Neural progenitor cell (in vitro differentiated cells): ENCODE results near the gene RGS6. TPM values are rescaled to one million over a fixed set of nuclear protein-coding genes. Genes with fewer than 3 reads are reported as not detected.
"Not testable (repeated sequence)": the region's sequence is repeated elsewhere in the genome, so short reads cannot be mapped to it uniquely, and the experiment has no call there.

Source experiments
- DNase-seq: peaks from one replicate; pipeline ENCODE4 v3.0.0-alpha.2; 2016; ENCODE audit warnings: low spot score
- H2AFZ ChIP-seq: fragments of 200-600 bp; sonication (generic); replicated peaks from 2 replicates; pipeline ENCODE4 v1.6.1; 2016; ENCODE audit warnings: antibody characterized with exemption
- H3F3A ChIP-seq: fragments of 200-600 bp; sonication (generic); 2 replicates; pipeline ENCODE4 v1.6.1; 2016; ENCODE audit warnings: antibody characterized with exemption, low read depth
- H3K27ac ChIP-seq: fragments of 200-600 bp; sonication (generic); 2 replicates; pipeline ENCODE4 v1.5.1; 2016; ENCODE audit warnings: mild to moderate bottlenecking
- H3K27me3 ChIP-seq: fragments of 200-600 bp; sonication (generic); 2 replicates; pipeline ENCODE4 v1.6.1; 2016; ENCODE audit warnings: mild to moderate bottlenecking, moderate library complexity
- H3K36me3 ChIP-seq: fragments of 200-600 bp; sonication (generic); 2 replicates; pipeline ENCODE4 v1.5.1; 2016
- H3K4me1 ChIP-seq: fragments of 200-600 bp; sonication (generic); 2 replicates; pipeline ENCODE4 v1.6.1; 2016; ENCODE audit warnings: mixed run types
- H3K4me2 ChIP-seq: fragments of 200-600 bp; sonication (generic); 2 replicates; pipeline ENCODE4 v1.6.1; 2016
- H3K4me3 ChIP-seq: fragments of 200-600 bp; sonication (generic); 2 replicates; pipeline ENCODE4 v1.5.1; 2016
- H3K79me2 ChIP-seq: fragments of 200-600 bp; sonication (generic); 2 replicates; pipeline ENCODE4 v1.6.1; 2016; ENCODE audit warnings: low read depth
- H3K9ac ChIP-seq: fragments of 200-600 bp; sonication (generic); 2 replicates; pipeline ENCODE4 v1.6.1; 2016
- H3K9me3 ChIP-seq: fragments of 200-600 bp; sonication (generic); 2 replicates; pipeline ENCODE4 v1.5.1; 2016; ENCODE audit warnings: low read depth
- H4K20me1 ChIP-seq: fragments of 200-600 bp; sonication (generic); 2 replicates; pipeline ENCODE4 v1.6.1; 2016; ENCODE audit warnings: low read depth
- H3K27ac Mint-ChIP-seq: 3 replicates; pipeline ENCODE4 v1.8.0; 2021; ENCODE audit warnings: mixed read lengths
- H3K27me3 Mint-ChIP-seq: 2 replicates; pipeline ENCODE4 v1.8.0; 2022; ENCODE audit warnings: low read depth, mild to moderate bottlenecking, inconsistent platforms, moderate library complexity, mixed read lengths; ENCODE audit not compliant: insufficient read depth
- H3K36me3 Mint-ChIP-seq: 3 replicates; pipeline ENCODE4 v1.8.0; 2021; ENCODE audit warnings: mixed read lengths
- H3K4me1 Mint-ChIP-seq: 3 replicates; pipeline ENCODE4 v1.8.0; 2021; ENCODE audit warnings: mixed read lengths
- H3K4me3 Mint-ChIP-seq: 3 replicates; pipeline ENCODE4 v1.8.0; 2021; ENCODE audit warnings: mild to moderate bottlenecking, moderate library complexity, mixed read lengths
- H3K9me3 Mint-ChIP-seq: 3 replicates; pipeline ENCODE4 v1.8.0; 2020; ENCODE audit warnings: mixed read lengths
- CTCF ChIP-seq: fragments of 200-600 bp; sonication (generic); IDR thresholded peaks from 2 replicates; pipeline ENCODE4 v1.5.1; 2017; ENCODE audit warnings: antibody characterized with exemption, mild to moderate bottlenecking
- EZH2 ChIP-seq: fragments of 200-600 bp; sonication (generic); IDR thresholded peaks from 2 replicates; pipeline ENCODE4 v1.6.1; 2017; ENCODE audit warnings: antibody characterized with exemption, mild to moderate bottlenecking, moderate library complexity
- EZH2phosphoT487 ChIP-seq: fragments of 200-600 bp; sonication (generic); IDR thresholded peaks from 2 replicates; pipeline ENCODE4 v1.6.1; 2017; ENCODE audit warnings: antibody characterized with exemption
- total RNA-seq: library from RNA; depleted of rRNA; stranded (reverse); fragments of >200 nt; gene quantifications from 2 replicates; pipeline ENCODE4 v1.2.3, GENCODE V29; 2015; ENCODE audit warnings: low replicate concordance

The RGS6 gene
- 0.80 and 2.0 TPM in 2 replicates for total RNA-seq

- Histone ChIP-seq H3K36me3 (no peaks in the 10 kb centered on the region), H3K4me3 (peak within 1 kb of the TSS; percentile 68), H3K9me3 (no peaks in the 10 kb centered on the region), H3K4me1 (peaks cover 15% of the 10 kb centered on the region), H3K27me3 (peaks cover 57% of the 10 kb centered on the region), H4K20me1 (peaks cover 4% of the 10 kb centered on the region), H3K4me2 (peak within 1 kb of the TSS; percentile 99), H3K27ac (no peak within 1 kb of the TSS), H3K79me2 (no peaks in the 10 kb centered on the region), H2AFZ (peak within 1 kb of the TSS; percentile 95), H3K9ac (no peak within 1 kb of the TSS), H3F3A (peaks cover 12% of the 10 kb centered on the region)
- peaks cover 4% of the 10 kb centered on the region for H3K9me3 Mint-ChIP-seq
- no peaks in the 10 kb centered on the region for H3K36me3 Mint-ChIP-seq
- TF ChIP-seq EZH2 (peak; percentile 54), CTCF (peak; percentile 44), EZH2phosphoT487 (no peak)
- peak within 1 kb of the TSS; percentile 85 for H3K4me3 Mint-ChIP-seq
- H3K27ac Mint-ChIP-seq = no peak within 1 kb of the TSS
- peaks cover 27% of the 10 kb centered on the region for H3K27me3 Mint-ChIP-seq
- H3K4me1 Mint-ChIP-seq = peaks cover 13% of the 10 kb centered on the region
- DNase-seq = peak; percentile 91
Observed at GRCh38 chr14:71932229-71932981, at the start of gene RGS6. Gene RGS6, plus strand, starts transcription at chr14:71932429.

GRCh38 chr14:71883094-71883493 is 49.1 kb upstream of the RGS6 start:
- Mint-ChIP-seq H3K9me3 (peaks cover 25% of the 10 kb centered on the region), H3K27ac (no peak overlapping the region), H3K4me3 (no peak overlapping the region), H3K36me3 (no peaks in the 10 kb centered on the region), H3K27me3 (peaks cover 4% of the 10 kb centered on the region), H3K4me1 (no peaks in the 10 kb centered on the region)
- no peaks in the 10 kb centered on the region for H3K4me1 ChIP-seq
- H3F3A ChIP-seq = no peaks in the 10 kb centered on the region
- no peaks in the 10 kb centered on the region for H3K79me2 ChIP-seq
- H2AFZ ChIP-seq = no peak overlapping the region
- TF ChIP-seq EZH2phosphoT487 = no peak
- TF ChIP-seq EZH2 = no peak
- TF ChIP-seq CTCF = no peak
- H3K4me2 ChIP-seq = no peak overlapping the region
- no peak for DNase-seq
- H3K9me3 ChIP-seq = peaks cover 6% of the 10 kb centered on the region
- H3K9ac ChIP-seq = no peak overlapping the region
- no peak overlapping the region for H3K4me3 ChIP-seq
- H3K27me3 ChIP-seq = no peaks in the 10 kb centered on the region
- no peak overlapping the region for H3K27ac ChIP-seq
- no peaks in the 10 kb centered on the region for H3K36me3 ChIP-seq
- H4K20me1 ChIP-seq = no peaks in the 10 kb centered on the region

- no peak for TF ChIP-seq EZH2phosphoT487
- no peak for TF ChIP-seq CTCF
- TF ChIP-seq EZH2 = no peak
- Mint-ChIP-seq H3K4me3 (no peak overlapping the region), H3K27me3 (peaks cover 9% of the 10 kb centered on the region), H3K36me3 (no peaks in the 10 kb centered on the region), H3K27ac (peak overlapping the region; percentile 46), H3K9me3 (peaks cover 20% of the 10 kb centered on the region), H3K4me1 (no peaks in the 10 kb centered on the region)
- no peak overlapping the region for H2AFZ ChIP-seq
- H4K20me1 ChIP-seq = no peaks in the 10 kb centered on the region
- H3K27me3 ChIP-seq = no peaks in the 10 kb centered on the region
- no peak for DNase-seq
- no peak overlapping the region for H3K27ac ChIP-seq
- H3K4me1 ChIP-seq = peaks cover 2% of the 10 kb centered on the region
- no peaks in the 10 kb centered on the region for H3F3A ChIP-seq
- no peak overlapping the region for H3K4me2 ChIP-seq
- no peak overlapping the region for H3K4me3 ChIP-seq
- no peaks in the 10 kb centered on the region for H3K9me3 ChIP-seq
- no peaks in the 10 kb centered on the region for H3K36me3 ChIP-seq
- H3K9ac ChIP-seq = no peak overlapping the region
- H3K79me2 ChIP-seq = no peaks in the 10 kb centered on the region
Observed at GRCh38 chr14:71885301-71885700, 46.9 kb upstream of the RGS6 start.

- not testable (repeated sequence) for H3K4me3 ChIP-seq
Observed at GRCh38 chr14:71887802-71888201, 44.4 kb upstream of the RGS6 start.

More at GRCh38 chr14:71887802-71888201, 44.4 kb upstream of the RGS6 start:
- not testable (repeated sequence) for H3K27ac ChIP-seq, H3K27ac Mint-ChIP-seq, H4K20me1 ChIP-seq, DNase-seq, H3K4me2 ChIP-seq, H3F3A ChIP-seq, H3K4me1 Mint-ChIP-seq, H3K36me3 ChIP-seq, H3K79me2 ChIP-seq, H3K36me3 Mint-ChIP-seq, H3K9ac ChIP-seq, H3K27me3 Mint-ChIP-seq, H2AFZ ChIP-seq, H3K4me3 Mint-ChIP-seq, H3K27me3 ChIP-seq, H3K9me3 ChIP-seq
- peaks cover 20% of the 10 kb centered on the region for H3K9me3 Mint-ChIP-seq
- peaks cover 25% of the 10 kb centered on the region for H3K4me1 ChIP-seq
